Measurements from ENCODE around the gene TMEM200B. TPM values are rescaled to one million over a fixed set of nuclear protein-coding genes. Genes with fewer than 3 reads are reported as not detected.
"Not testable (repeated sequence)": the region's sequence is repeated elsewhere in the genome, so short reads cannot be mapped to it uniquely, and the experiment has no call there.

The TMEM200B gene
- total RNA-seq, 1 experiment from 2014 or later: 11.3 TPM

- TF ChIP-seq TCF7L2 (IDR thresholded peaks at IDR 0.05; ENCODE audit: borderline replicate concordance, extremely low read depth, insufficient read depth, insufficient read length) (no peak), EZH2phosphoT487 (IDR thresholded peaks at IDR 0.05; ENCODE audit: borderline replicate concordance) (no peak), SP1 (IDR thresholded peaks at IDR 0.05; ENCODE audit: low read depth) (no peak), ZNF274 (IDR thresholded peaks at IDR 0.05; ENCODE audit: low read depth, low read length) (no peak), ATF3 (IDR thresholded peaks at IDR 0.05) (no peak), JUND (IDR thresholded peaks at IDR 0.05) (no peak)
Observed at GRCh38 chr1:29094433-29094832, 29.3 kb downstream of the TMEM200B start (continued).

- ATAC-seq; H3K4me1 ChIP-seq (ENCODE audit: control insufficient read depth in 1 of 2, insufficient read depth in 2 of 2, low read length in 2 of 2); BruUV-seq (replicated peaks); H3K27ac ChIP-seq (ENCODE audit: low read depth, low read length); H3K9me3 ChIP-seq (ENCODE audit: control insufficient read depth in 1 of 2, insufficient read depth in 1 of 2, low read depth in 1 of 2, low read length in 2 of 2); H4K20me1 ChIP-seq (ENCODE audit: insufficient read depth); H3K27me3 ChIP-seq (ENCODE audit: insufficient read depth, low read length); H3K36me3 ChIP-seq (ENCODE audit: control insufficient read depth in 1 of 2, insufficient read depth in 2 of 2, low read length in 2 of 2); DNase-seq (ENCODE audit: low read depth, low spot score); H3K9ac ChIP-seq (ENCODE audit: low read length); POLR2A ChIA-PET; H3K9me2 ChIP-seq (ENCODE audit: insufficient read depth); H3K79me2 ChIP-seq (ENCODE audit: insufficient read depth, low read length); H3K4me2 ChIP-seq (ENCODE audit: low read length); RAD21 ChIA-PET (ENCODE audit: low non-redundant PET in 1 of 2, low total read pairs in 2 of 2, uncharacterized antibody in 2 of 2, unreplicated experiment in 2 of 2); CTCF ChIA-PET; H2AFZ ChIP-seq (ENCODE audit: low read depth, low read length, poor library complexity, severe bottlenecking); H3K4me3 ChIP-seq (replicated peaks in 1 of 2; ENCODE audit: low read depth in 1 of 2, low read length in 2 of 2); intact Hi-C loops (cut with micrococcal nuclease): not testable (repeated sequence)
Observed at GRCh38 chr1:29092704-29093103, 31.0 kb downstream of the TMEM200B start.

DNA sequence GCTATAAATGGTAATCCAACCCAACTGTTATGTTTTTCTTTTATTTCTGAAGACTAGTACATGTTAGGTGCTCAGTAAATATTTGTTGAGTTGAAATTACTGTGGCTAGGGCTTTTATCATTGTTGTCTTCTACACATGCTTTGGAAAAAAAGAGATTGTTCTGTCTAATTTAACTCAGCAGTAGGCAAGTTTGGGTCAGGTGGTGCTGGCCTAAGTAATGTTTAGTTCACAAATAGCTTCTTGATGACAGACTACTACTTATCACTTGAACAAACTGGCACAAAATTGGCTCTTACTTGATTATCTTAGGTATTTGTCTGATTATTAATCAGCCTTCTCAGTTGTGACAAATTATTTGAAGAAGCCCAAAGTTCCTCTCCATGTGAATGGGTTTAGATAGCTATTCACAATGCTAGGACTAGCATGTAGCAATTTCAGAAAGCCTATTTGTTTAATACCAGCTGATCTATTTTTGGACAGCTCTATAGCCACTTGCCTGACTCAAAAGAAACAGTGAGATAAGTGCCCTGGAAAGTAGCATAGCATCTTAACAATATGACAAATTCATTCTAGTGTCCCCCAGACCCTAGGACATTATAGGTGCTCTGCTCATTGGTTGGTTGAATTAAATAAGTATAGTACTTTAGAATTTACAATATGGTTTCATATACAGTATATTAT lies 32.6 kb downstream of the TMEM200B start:
- ChIA-PET CTCF (no interaction called here), POLR2A (no interaction called here), RAD21 (ENCODE audit: low non-redundant PET in 1 of 2, low total read pairs in 2 of 2, uncharacterized antibody in 2 of 2, unreplicated experiment in 2 of 2) (no interaction called here)
- no peak for TF ChIP-seq POLR2A (IDR thresholded peaks at IDR 0.05; ENCODE audit: borderline replicate concordance, extremely low read depth, insufficient read depth, insufficient read length)
- no peaks in the 10 kb centered on the region for H3K9me2 ChIP-seq (ENCODE audit: insufficient read depth)
- H3K27me3 ChIP-seq (ENCODE audit: insufficient read depth, low read length): no peaks in the 10 kb centered on the region
- no TSS peak for BruUV-seq (replicated peaks)
- H2AFZ ChIP-seq (ENCODE audit: low read depth, low read length, poor library complexity, severe bottlenecking): no peak overlapping the region
- H3K9ac ChIP-seq (ENCODE audit: low read length): no peak overlapping the region
- no peak overlapping the region for H3K4me2 ChIP-seq (ENCODE audit: low read length)
- no peak overlapping the region for H3K27ac ChIP-seq (ENCODE audit: low read depth, low read length)
- H3K4me1 ChIP-seq (ENCODE audit: control insufficient read depth in 1 of 2, insufficient read depth in 2 of 2, low read length in 2 of 2): no peaks in the 10 kb centered on the region
- intact Hi-C loops (cut with micrococcal nuclease): no loop called here
- ATAC-seq (no peak), DNase-seq (ENCODE audit: low read depth, low spot score) (no peak)
- no peak overlapping the region for H3K4me3 ChIP-seq (replicated peaks in 1 of 2; ENCODE audit: low read depth in 1 of 2, low read length in 2 of 2)
- no peaks in the 10 kb centered on the region for H3K9me3 ChIP-seq (ENCODE audit: control insufficient read depth in 1 of 2, insufficient read depth in 1 of 2, low read depth in 1 of 2, low read length in 2 of 2)
- H4K20me1 ChIP-seq (ENCODE audit: insufficient read depth): no peaks in the 10 kb centered on the region
- no peaks in the 10 kb centered on the region for H3K36me3 ChIP-seq (ENCODE audit: control insufficient read depth in 1 of 2, insufficient read depth in 2 of 2, low read length in 2 of 2)
- H3K79me2 ChIP-seq (ENCODE audit: insufficient read depth, low read length): no peaks in the 10 kb centered on the region

Measured in HCT116 (cell line).